ENCODE results near the gene SLC17A3.

The SLC17A3 gene

GRCh38 chr6:25874118-25874517 is at the start of gene SLC17A3:
TSS of gene SLC17A3 (minus strand) at chr6:25874243. CDS start at chr6:25868387, 5,856 bp downstream.
- no peak for DNase-seq (ENCODE audit: insufficient read length, low spot score)
- no peak for FAIRE-seq
- no peak for TF ChIP-seq POLR2A (IDR thresholded peaks at IDR 0.05; ENCODE audit: low read depth, low read length)

DNA sequence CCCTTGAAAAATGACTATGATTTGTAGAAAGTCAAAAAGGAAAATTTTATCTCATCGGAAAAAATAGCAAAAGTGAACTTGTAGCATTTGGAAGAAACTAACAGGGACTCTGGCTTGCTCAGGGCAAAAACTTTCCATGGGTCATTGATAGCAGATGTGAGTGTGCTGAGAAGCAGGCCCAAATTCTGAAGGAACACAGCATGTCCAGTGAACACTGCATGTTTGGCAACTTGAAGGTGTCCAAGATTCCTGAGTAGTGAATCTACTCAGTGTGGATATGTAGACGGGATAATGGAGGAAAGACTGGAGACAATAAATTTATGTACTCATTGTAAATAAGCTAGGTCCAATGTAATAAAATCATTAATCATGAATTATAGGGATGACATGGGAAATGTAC is 48.3 kb upstream of the SLC17A3 start:
- no peak for FAIRE-seq

GRCh38 chr6:25921525-25922203 is 47.6 kb upstream of the SLC17A3 start:
- FAIRE-seq (no peak), DNase-seq (ENCODE audit: insufficient read length, low spot score) (no peak)
- TF ChIP-seq POLR2A (IDR thresholded peaks at IDR 0.05; ENCODE audit: low read depth, low read length): no peak

More for the DNA sequence above, 48.3 kb upstream of the SLC17A3 start:
- TF ChIP-seq POLR2A (IDR thresholded peaks at IDR 0.05; ENCODE audit: low read depth, low read length): no peak
- DNase-seq (ENCODE audit: insufficient read length, low spot score): no peak

GRCh38 chr6:25919657-25920056 is 45.6 kb upstream of the SLC17A3 start:
- DNase-seq (ENCODE audit: insufficient read length, low spot score) (no peak), FAIRE-seq (no peak)
- TF ChIP-seq POLR2A (IDR thresholded peaks at IDR 0.05; ENCODE audit: low read depth, low read length): no peak

- no peak for DNase-seq (ENCODE audit: insufficient read length, low spot score)
- no peak for FAIRE-seq
- no peak for TF ChIP-seq POLR2A (IDR thresholded peaks at IDR 0.05; ENCODE audit: low read depth, low read length)
Observed at GRCh38 chr6:25918083-25918683, 44.1 kb upstream of the SLC17A3 start.

DNA sequence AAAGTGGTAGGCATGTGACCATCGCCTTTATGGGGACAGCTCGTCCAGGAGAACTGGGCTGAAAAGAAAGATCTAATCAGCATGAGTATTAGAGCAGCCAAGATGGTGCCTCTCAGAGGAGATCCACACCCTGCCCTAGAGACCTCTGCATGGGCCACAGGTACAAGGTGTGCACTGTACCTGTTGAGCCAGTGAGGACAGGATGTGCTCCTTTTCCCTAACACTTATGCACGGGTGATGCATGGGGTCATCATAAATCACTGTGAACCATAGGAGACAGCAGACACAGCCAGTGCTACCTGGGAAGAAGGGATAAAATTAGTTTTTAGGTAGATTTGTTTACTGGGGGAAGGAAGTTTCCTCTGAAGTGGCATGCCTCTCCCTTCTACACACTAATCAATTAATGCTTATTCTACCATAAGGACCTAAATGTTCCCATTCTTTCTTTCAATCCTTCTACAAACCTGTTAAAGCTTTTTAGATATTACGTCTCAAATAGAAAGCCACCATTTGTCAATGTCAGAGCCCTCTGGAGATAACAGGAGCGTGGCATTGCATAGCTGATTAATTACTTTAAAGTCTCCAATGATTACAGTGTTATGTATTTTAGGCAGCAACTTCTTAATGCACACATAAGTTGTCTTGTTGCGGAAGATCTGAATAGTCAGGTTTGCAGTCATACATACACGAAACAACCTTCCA is 42.9 kb upstream of the SLC17A3 start:
- FAIRE-seq (no peak), DNase-seq (ENCODE audit: insufficient read length, low spot score) (no peak)
- no peak for TF ChIP-seq POLR2A (IDR thresholded peaks at IDR 0.05; ENCODE audit: low read depth, low read length)

DNA sequence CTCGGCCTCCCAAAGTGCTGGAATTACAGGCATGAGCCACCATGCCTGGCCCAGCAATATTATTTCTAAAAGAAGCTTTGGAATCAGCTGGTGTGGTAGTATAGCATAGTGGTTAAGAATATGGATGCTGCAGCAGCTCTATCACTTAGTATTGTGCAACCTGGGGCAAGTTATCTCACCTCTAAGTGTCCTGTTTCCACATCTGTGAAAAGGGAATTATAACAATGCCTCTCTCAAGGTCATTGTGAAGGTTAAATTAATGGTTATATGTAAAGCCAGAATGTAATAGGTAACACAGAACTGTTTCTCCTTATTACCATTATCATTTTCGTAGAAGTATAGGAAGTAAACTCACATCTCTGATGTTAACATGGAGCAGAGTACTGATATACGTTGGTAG is 42.3 kb upstream of the SLC17A3 start:
- FAIRE-seq (no peak), DNase-seq (ENCODE audit: insufficient read length, low spot score) (no peak)
- no peak for TF ChIP-seq POLR2A (IDR thresholded peaks at IDR 0.05; ENCODE audit: low read depth, low read length)

DNA sequence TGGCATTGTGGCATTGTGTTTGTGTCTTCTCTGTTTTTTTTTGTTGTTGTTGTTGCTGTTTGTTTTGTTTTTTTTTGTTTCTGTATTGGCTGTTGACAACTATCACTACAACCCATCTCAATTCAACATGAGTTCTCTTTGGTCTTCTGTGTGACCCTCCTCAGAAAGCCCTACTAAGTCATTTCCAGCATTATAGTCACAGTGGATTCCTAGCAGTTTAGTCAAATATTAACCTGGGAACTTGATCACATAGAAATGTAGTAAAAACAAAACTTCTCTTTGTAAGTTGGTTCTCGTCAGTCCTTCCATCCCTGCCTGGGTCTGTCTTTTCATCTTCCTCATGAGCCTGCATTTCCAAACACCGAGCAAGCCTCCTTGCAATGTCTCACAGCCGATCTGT is 39.7 kb upstream of the SLC17A3 start:
- TF ChIP-seq POLR2A (IDR thresholded peaks at IDR 0.05; ENCODE audit: low read depth, low read length): no peak
- DNase-seq (ENCODE audit: insufficient read length, low spot score) (no peak), FAIRE-seq (no peak)

GRCh38 chr6:25911351-25911750 is 37.3 kb upstream of the SLC17A3 start:
- no peak for FAIRE-seq
- TF ChIP-seq POLR2A (IDR thresholded peaks at IDR 0.05; ENCODE audit: low read depth, low read length): no peak
- DNase-seq (ENCODE audit: insufficient read length, low spot score): no peak

DNA sequence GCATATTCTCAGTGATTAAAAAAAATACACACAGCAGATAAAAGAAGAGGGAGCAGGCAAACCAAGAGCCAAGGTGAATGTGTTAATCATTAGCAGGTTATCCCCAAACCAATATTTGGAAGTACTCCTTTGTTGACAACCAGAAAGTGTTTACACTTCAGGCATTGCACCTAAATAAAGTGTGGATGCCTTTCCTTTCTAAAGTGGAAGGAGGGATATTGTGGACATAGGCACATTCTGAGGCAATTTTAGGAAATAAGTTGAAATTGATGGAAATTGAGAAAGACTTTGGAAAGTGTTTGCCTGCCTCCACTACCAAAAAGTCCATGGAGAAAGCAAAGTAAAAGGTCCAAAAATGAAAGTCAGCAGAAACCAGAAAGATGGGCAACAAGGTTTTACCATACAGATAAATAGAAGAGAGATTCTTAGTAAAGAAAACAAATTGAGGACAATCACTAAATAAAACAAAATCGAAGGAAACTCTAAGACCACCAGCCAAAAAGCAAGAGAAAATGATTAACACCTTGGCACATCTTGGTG is 33.5 kb upstream of the SLC17A3 start:
- no peak for TF ChIP-seq POLR2A (IDR thresholded peaks at IDR 0.05; ENCODE audit: low read depth, low read length)

DNA sequence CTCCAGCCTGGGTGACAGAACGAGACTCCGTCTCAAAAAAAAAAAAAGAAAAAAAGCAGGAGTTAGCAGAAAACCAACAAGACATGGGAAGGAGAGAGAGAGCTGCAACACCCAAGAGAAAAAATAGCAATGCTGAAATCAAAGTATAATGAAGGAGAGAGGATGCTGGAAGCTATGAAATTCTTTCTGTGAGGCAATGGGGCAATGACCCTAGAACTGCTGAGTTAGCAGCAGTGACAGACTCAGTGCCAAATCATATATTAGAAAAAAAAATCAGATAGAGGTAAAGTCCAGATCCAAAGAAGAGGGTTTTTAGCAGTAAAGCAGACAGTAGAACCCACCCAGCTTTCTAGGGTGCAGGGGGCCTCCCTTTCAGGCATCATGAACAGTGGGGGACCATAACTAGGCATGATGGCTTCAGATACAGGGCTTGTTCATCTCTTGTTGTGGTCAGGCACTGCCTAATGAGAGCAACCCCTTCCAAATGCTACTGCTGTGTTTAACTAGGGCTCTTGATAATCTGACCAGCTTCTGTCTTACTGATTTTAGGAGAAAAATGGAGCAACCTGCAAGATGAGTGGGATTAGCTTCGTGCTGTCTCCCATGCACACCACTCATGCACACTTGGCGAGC is 29.5 kb upstream of the SLC17A3 start:
- no peak for TF ChIP-seq POLR2A (IDR thresholded peaks at IDR 0.05; ENCODE audit: low read depth, low read length)
- FAIRE-seq (no peak), DNase-seq (ENCODE audit: insufficient read length, low spot score) (no peak)

More for the DNA sequence above, 33.5 kb upstream of the SLC17A3 start:
- FAIRE-seq: no peak
- DNase-seq (ENCODE audit: insufficient read length, low spot score): no peak

DNA sequence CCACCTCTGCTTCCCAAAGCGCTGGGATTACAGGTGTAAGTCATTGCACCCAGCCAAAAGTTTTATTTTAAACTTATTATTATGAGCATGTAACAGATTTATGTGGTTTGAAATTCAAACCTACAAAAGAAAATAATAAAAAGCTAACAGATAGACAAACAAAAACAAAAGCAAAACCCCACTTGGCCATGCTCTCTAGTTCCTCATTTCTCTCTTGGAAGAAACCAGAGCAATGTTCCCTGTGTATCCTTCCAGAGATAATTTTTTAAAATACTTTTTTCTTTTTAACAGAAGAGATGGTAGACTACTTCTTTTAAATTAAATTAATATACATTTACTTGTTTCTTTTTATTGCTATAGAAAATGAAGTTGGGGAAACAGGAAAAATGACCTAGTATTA is 28.0 kb upstream of the SLC17A3 start:
- TF ChIP-seq POLR2A (IDR thresholded peaks at IDR 0.05; ENCODE audit: low read depth, low read length): no peak
- DNase-seq (ENCODE audit: insufficient read length, low spot score) (no peak), FAIRE-seq (no peak)

- no peak for TF ChIP-seq POLR2A (IDR thresholded peaks at IDR 0.05; ENCODE audit: low read depth, low read length)
- FAIRE-seq (no peak), DNase-seq (ENCODE audit: insufficient read length, low spot score) (no peak)
Observed at GRCh38 chr6:25900843-25901242, 26.8 kb upstream of the SLC17A3 start.

Measured in H54 (cell line).